Measurements from ENCODE around the gene HS3ST4. TPM values are rescaled to one million over a fixed set of nuclear protein-coding genes. Genes with fewer than 3 reads are reported as not detected.

Gene HS3ST4
- total RNA-seq, 1 donor from 2014 or later, result 0.18 TPM

GRCh38 chr16:25713785-25714570 is 22.2 kb downstream of the HS3ST4 start:
- Histone ChIP-seq H3K36me3 (no peaks in the 10 kb centered on the region), H3K27me3 (ENCODE audit: low read depth) (no peaks in the 10 kb centered on the region), H3K27ac (no peak overlapping the region), H3K4me3 (no peak overlapping the region), H3K4me1 (no peaks in the 10 kb centered on the region), H3K9me3 (no peaks in the 10 kb centered on the region)
- ATAC-seq (no peak), DNase-seq (no peak)
- no peak for TF ChIP-seq CTCF (IDR thresholded peaks at IDR 0.05)
- intact Hi-C loops (cut with DNase I), result no loop called here

- no peak for DNase-seq
- intact Hi-C loops (cut with DNase I), result no loop called here
- no peak overlapping the region for H3K27ac ChIP-seq
- H3K36me3 ChIP-seq, result no peaks in the 10 kb centered on the region
- no peak for ATAC-seq
- TF ChIP-seq CTCF (IDR thresholded peaks at IDR 0.05), result no peak
- no peak overlapping the region for H3K4me3 ChIP-seq
- H3K27me3 ChIP-seq (ENCODE audit: low read depth), result no peaks in the 10 kb centered on the region
- H3K4me1 ChIP-seq, result no peaks in the 10 kb centered on the region
- no peaks in the 10 kb centered on the region for H3K9me3 ChIP-seq
These were observed 24.4 kb downstream of the HS3ST4 start for GRCh38 chr16:25716186-25716585.

GRCh38 chr16:25721439-25721838 is 29.7 kb downstream of the HS3ST4 start:
- ATAC-seq (no peak), DNase-seq (no peak)
- Histone ChIP-seq H3K36me3 (no peaks in the 10 kb centered on the region), H3K27me3 (ENCODE audit: low read depth) (no peaks in the 10 kb centered on the region), H3K27ac (no peak overlapping the region), H3K4me3 (no peak overlapping the region), H3K9me3 (no peaks in the 10 kb centered on the region), H3K4me1 (no peaks in the 10 kb centered on the region)
- intact Hi-C loops (cut with DNase I), result no loop called here
- TF ChIP-seq CTCF (IDR thresholded peaks at IDR 0.05), result no peak

- no peaks in the 10 kb centered on the region for H3K9me3 ChIP-seq
- intact Hi-C loops (cut with DNase I), result no loop called here
- no peaks in the 10 kb centered on the region for H3K36me3 ChIP-seq
- no peaks in the 10 kb centered on the region for H3K4me1 ChIP-seq
- no peak for TF ChIP-seq CTCF (IDR thresholded peaks at IDR 0.05)
- H3K27ac ChIP-seq, result no peak overlapping the region
- no peak for DNase-seq
- H3K27me3 ChIP-seq (ENCODE audit: low read depth), result no peaks in the 10 kb centered on the region
- no peak overlapping the region for H3K4me3 ChIP-seq
- ATAC-seq, result no peak
These were observed 34.8 kb downstream of the HS3ST4 start for GRCh38 chr16:25726430-25727098.

GRCh38 chr16:25729188-25729915 is 37.6 kb downstream of the HS3ST4 start:
- no peak for TF ChIP-seq CTCF (IDR thresholded peaks at IDR 0.05)
- H3K27ac ChIP-seq, result no peak overlapping the region
- intact Hi-C loops (cut with DNase I), result no loop called here
- H3K9me3 ChIP-seq, result no peaks in the 10 kb centered on the region
- no peaks in the 10 kb centered on the region for H3K36me3 ChIP-seq
- H3K27me3 ChIP-seq (ENCODE audit: low read depth), result peaks cover under 1% of the 10 kb centered on the region
- ATAC-seq (no peak), DNase-seq (no peak)
- H3K4me3 ChIP-seq, result no peak overlapping the region
- no peaks in the 10 kb centered on the region for H3K4me1 ChIP-seq

All from lower lobe of right lung (tissue), 2 donors.